Transverse colon (tissue), 4 donors: ENCODE measurements around the gene GNAO1.

Experiments
- EP300 ChIP-seq: sonication (generic); formaldehyde crosslinking; IDR thresholded peaks from one replicate; pipeline ENCODE4 v1.6.1; 2017; ENCODE audit warnings: antibody characterized with exemption, low read depth
- POLR2A ChIP-seq: fragments of 450-650 bp; IDR thresholded peaks from one replicate; pipeline ENCODE4 v1.6.1; 2016; ENCODE audit warnings: antibody characterized with exemption, mild to moderate bottlenecking, moderate library complexity
- POLR2AphosphoS5 ChIP-seq, 3 donors: sonication (generic); formaldehyde crosslinking; IDR thresholded peaks; one replicate each; pipeline ENCODE4 v1.6.1; 2016; ENCODE audit warnings: antibody characterized with exemption in 3 of 3
- TF ChIP-seq, protein P1 (sequence below), 5 experiments: fragments of 200-600 bp in 3 of 5; fragments of 450-650 bp in 2 of 5; sonication (generic) in 3 of 5; IDR thresholded peaks; 1 replicate in 2 of 5; 2 replicates in 3 of 5; pipeline ENCODE4 v1.5.1; 2016 to 2017; ENCODE audit warnings: antibody characterized with exemption in 5 of 5, inconsistent platforms in 3 of 5, mild to moderate bottlenecking in 2 of 5, moderate library complexity in 1 of 5

DNA sequence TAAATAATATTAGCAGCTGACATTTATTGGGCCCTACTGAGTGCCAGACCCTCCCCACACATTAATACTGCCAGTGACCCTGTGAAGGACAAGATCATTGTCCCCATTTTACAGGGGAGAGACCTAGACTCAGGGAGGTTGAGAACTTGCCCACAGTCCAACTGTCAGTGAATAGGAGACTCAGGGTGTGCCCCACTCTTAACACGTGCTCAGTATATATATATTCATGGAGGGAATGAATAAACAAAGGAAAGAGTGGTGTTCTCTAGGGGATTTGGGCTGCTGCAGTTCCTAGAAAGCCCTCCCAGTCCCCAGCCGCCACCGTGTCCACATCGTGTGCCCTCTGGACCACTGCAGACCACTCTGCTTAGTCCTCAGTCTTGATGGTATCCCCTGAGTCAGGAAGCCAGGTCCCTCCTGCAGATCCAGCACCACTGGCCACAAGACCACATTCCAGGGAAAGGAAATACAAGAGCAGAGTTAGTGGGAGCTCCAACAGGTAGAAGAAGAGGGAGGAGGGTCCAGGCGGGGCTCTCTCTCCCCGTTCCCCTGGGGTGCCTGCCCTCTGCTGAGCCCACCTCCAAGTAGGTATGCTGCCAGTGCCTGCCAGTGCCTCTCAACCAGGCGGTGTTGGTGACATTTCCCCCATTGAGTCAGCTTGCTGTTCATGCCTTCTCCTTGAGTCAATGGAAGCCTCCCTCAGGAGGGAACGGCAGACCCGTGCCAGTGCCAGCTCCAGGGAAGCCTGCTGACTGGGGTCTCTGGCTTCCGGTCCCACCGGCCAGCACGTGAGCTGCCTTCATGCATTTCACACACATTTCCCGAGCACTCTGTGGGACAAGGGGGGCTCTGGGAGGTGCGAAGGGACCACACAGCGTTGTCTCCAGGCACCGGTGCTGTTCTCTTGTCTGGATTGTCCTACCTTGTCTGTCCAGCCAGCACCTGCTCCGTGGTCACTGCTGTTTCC, 75.6 kb downstream of the GNAO1 start:
- TF ChIP-seq, protein P1, sequence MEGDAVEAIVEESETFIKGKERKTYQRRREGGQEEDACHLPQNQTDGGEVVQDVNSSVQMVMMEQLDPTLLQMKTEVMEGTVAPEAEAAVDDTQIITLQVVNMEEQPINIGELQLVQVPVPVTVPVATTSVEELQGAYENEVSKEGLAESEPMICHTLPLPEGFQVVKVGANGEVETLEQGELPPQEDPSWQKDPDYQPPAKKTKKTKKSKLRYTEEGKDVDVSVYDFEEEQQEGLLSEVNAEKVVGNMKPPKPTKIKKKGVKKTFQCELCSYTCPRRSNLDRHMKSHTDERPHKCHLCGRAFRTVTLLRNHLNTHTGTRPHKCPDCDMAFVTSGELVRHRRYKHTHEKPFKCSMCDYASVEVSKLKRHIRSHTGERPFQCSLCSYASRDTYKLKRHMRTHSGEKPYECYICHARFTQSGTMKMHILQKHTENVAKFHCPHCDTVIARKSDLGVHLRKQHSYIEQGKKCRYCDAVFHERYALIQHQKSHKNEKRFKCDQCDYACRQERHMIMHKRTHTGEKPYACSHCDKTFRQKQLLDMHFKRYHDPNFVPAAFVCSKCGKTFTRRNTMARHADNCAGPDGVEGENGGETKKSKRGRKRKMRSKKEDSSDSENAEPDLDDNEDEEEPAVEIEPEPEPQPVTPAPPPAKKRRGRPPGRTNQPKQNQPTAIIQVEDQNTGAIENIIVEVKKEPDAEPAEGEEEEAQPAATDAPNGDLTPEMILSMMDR (IDR thresholded peaks at IDR 0.05) = no peak
- TF ChIP-seq EP300 (no peak), POLR2A (no peak), POLR2AphosphoS5 (IDR thresholded peaks at IDR 0.05) (no peak)
